PFSK-1 (cell line): ENCODE measurements around the gene LUZP2.

Source experiments
- FOXP2 ChIP-seq: optimal IDR thresholded peaks from 2 replicates; pipeline ENCODE3; 2011; ENCODE audit warnings: borderline replicate concordance, control low read depth, inconsistent platforms; ENCODE audit not compliant: insufficient read depth; ENCODE audit errors: extremely low read length, extremely low read depth
- POLR2AphosphoS5 ChIP-seq: IDR thresholded peaks from 2 replicates; pipeline ENCODE4 v1.6.1; 2012; ENCODE audit warnings: low read depth, mild to moderate bottlenecking, control low read depth, low read length, moderate library complexity
- SIN3A ChIP-seq: IDR thresholded peaks from 2 replicates; pipeline ENCODE4 v1.6.1; 2012; ENCODE audit warnings: mild to moderate bottlenecking, low read length, moderate library complexity, borderline replicate concordance; ENCODE audit not compliant: insufficient read depth
- TAF1 ChIP-seq: IDR thresholded peaks from 2 replicates; pipeline ENCODE4 v1.6.1; 2012; ENCODE audit warnings: low read length, control low read depth, borderline replicate concordance; ENCODE audit not compliant: insufficient read depth
- TF ChIP-seq, protein P1 (sequence below), 2 experiments: IDR thresholded peaks; 2 replicates each; pipeline versions ENCODE4 v1.6.1 to v1.8.0; 2011 to 2012; ENCODE audit warnings: low read depth in 2 of 2, low read length in 2 of 2, control low read depth in 1 of 2, inconsistent platforms in 1 of 2, mild to moderate bottlenecking in 1 of 2, moderate library complexity in 1 of 2; ENCODE audit not compliant: insufficient read depth in 1 of 2

LUZP2 gene

DNA sequence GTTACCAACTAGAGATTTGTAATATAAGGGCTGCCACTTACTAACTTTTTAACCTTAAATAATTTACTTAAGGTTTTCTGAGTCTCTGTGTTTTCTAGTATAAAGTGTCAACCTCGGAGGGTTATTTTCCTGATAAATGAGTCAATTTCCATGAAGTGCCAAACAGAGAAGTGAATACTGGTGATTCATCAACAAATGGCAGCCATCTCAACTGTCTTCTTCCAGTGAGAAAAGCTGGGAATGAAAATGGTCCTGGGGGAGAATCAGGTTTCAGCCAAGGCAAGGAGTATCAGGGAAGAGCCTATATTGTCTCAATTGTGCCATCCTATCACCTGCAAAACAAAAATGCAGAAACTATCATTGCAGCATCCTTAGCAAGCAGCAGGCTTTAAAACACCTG is 129.1 kb downstream of the LUZP2 start:
- TF ChIP-seq TAF1 (no peak), FOXP2 (no peak), POLR2AphosphoS5 (no peak), SIN3A (no peak)
- TF ChIP-seq, protein P1, sequence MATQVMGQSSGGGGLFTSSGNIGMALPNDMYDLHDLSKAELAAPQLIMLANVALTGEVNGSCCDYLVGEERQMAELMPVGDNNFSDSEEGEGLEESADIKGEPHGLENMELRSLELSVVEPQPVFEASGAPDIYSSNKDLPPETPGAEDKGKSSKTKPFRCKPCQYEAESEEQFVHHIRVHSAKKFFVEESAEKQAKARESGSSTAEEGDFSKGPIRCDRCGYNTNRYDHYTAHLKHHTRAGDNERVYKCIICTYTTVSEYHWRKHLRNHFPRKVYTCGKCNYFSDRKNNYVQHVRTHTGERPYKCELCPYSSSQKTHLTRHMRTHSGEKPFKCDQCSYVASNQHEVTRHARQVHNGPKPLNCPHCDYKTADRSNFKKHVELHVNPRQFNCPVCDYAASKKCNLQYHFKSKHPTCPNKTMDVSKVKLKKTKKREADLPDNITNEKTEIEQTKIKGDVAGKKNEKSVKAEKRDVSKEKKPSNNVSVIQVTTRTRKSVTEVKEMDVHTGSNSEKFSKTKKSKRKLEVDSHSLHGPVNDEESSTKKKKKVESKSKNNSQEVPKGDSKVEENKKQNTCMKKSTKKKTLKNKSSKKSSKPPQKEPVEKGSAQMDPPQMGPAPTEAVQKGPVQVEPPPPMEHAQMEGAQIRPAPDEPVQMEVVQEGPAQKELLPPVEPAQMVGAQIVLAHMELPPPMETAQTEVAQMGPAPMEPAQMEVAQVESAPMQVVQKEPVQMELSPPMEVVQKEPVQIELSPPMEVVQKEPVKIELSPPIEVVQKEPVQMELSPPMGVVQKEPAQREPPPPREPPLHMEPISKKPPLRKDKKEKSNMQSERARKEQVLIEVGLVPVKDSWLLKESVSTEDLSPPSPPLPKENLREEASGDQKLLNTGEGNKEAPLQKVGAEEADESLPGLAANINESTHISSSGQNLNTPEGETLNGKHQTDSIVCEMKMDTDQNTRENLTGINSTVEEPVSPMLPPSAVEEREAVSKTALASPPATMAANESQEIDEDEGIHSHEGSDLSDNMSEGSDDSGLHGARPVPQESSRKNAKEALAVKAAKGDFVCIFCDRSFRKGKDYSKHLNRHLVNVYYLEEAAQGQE (IDR thresholded peaks at IDR 0.05; ENCODE audit: insufficient read depth in 1 of 2, low read depth in 2 of 2, low read length in 2 of 2): no peak

DNA sequence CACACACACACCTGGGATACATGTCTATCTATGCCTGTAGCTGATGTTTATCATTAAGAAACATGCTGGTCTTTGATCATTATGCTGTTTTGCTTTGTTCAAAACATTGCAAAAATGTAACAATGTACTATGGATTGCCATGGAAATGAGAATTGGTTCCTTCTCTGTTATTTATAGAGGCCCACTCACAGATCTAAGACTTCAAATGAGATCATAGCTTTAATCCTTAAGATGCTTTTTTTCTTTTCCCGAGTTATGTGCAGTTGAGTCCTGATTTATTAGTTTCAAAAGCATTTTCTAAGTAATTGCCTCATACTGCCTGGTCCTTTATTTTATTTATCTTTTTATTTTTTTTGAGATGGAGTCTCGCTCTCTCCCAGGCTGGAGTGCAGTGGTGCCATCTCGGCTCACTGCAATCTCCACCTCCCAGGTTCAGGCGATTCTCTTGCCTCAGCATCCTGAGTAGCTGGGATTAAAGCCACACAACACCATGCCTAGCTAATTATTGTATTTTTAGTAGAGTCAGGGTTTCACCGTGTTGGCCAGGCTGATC is 131.4 kb downstream of the LUZP2 start:
- TF ChIP-seq FOXP2: no peak
- no peak for TF ChIP-seq POLR2AphosphoS5
- no peak for TF ChIP-seq TAF1
- TF ChIP-seq SIN3A: no peak
- TF ChIP-seq, protein P1 (IDR thresholded peaks at IDR 0.05; ENCODE audit: insufficient read depth in 1 of 2, low read depth in 2 of 2, low read length in 2 of 2): no peak

DNA sequence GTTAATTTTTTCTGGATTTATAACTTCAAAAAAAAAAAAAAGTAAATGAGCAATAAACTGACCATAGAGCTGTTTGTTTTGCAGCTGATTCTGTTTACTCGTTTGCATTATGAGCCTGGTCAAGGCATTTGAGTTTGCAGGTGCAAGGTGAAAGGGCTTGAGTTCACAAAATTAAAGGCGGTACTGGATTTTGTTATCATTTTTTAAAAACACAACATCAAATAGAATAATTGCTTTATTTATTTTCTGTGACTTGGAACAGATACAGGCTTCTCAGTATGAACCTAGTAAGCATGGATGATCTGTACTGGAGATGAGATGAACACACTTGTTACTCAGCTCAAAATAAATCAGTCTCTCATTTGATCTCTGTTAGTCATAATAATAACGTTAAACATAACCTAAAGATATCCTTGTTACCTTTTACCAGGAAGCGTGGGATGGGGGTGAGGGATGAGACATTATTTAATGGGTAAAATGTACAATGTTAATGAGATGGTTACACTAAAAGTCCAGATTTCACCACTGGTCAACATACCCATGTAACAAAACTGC is 137.8 kb downstream of the LUZP2 start:
- TF ChIP-seq TAF1 (no peak), FOXP2 (no peak), SIN3A (no peak), POLR2AphosphoS5 (no peak)
- TF ChIP-seq, protein P1 (IDR thresholded peaks at IDR 0.05; ENCODE audit: insufficient read depth in 1 of 2, low read depth in 2 of 2, low read length in 2 of 2): no peak

DNA sequence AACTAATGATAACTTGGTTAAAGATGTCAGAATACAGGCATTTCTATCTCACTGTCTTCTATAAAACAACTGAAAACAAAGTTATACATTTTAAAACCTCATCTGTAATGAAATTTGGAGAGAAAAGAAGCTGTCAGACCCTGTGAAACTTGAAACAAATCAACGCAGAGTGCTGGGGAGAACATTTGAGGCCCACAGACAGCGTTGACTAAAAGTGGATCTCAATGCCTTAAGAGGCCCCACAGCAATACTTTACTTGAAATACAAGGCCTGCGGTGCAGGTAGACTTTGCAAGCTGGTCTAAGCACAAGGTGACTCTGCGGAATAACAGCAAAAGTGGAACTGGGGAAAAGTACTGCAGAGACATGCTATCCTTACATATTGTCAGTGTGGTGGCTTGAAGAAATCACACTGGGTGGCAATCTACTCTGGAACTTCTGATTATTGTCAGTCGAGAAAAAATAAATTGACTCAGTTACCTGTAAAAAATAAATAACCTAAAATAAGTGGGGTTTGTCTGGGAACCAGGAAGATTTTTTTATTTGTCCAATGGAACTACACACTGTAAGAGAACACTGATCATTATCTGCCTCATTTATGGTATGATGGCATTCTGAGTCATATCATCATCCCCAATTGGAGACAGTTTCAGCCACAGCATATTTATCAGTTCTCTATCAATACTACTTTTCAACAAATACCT is 138.9 kb downstream of the LUZP2 start:
- TF ChIP-seq TAF1 (no peak), POLR2AphosphoS5 (no peak)

DNA sequence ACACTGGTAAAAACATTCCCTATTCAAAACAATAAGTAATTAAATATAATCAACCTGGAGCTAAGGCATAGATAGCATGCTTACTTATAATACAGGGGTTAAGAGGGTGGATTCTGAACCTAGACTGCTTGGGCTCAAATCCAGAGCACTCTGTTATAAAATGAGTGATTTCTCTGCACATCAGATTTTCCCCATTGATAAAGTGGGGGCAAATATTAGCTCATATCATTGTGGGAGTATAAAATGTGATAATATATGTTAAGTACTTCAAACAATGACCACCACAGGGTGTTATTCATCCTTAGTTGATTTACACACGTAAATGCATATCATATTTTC is 139.4 kb downstream of the LUZP2 start:
- no peak for TF ChIP-seq POLR2AphosphoS5
- no peak for TF ChIP-seq FOXP2
- no peak for TF ChIP-seq TAF1
- TF ChIP-seq, protein P1 (IDR thresholded peaks at IDR 0.05; ENCODE audit: insufficient read depth in 1 of 2, low read depth in 2 of 2, low read length in 2 of 2): no peak
- TF ChIP-seq SIN3A: no peak
